Fibroblast of skin of left quadriceps (primary cell): Measurements from ENCODE around the gene NPM3.

ENCODE experiments used
- DNase-seq, 2 experiments: peaks; one replicate each; pipeline ENCODE4 v3.0.0-alpha.2; 2013; ENCODE audit warnings: low read depth in 2 of 2

The NPM3 gene

DNA sequence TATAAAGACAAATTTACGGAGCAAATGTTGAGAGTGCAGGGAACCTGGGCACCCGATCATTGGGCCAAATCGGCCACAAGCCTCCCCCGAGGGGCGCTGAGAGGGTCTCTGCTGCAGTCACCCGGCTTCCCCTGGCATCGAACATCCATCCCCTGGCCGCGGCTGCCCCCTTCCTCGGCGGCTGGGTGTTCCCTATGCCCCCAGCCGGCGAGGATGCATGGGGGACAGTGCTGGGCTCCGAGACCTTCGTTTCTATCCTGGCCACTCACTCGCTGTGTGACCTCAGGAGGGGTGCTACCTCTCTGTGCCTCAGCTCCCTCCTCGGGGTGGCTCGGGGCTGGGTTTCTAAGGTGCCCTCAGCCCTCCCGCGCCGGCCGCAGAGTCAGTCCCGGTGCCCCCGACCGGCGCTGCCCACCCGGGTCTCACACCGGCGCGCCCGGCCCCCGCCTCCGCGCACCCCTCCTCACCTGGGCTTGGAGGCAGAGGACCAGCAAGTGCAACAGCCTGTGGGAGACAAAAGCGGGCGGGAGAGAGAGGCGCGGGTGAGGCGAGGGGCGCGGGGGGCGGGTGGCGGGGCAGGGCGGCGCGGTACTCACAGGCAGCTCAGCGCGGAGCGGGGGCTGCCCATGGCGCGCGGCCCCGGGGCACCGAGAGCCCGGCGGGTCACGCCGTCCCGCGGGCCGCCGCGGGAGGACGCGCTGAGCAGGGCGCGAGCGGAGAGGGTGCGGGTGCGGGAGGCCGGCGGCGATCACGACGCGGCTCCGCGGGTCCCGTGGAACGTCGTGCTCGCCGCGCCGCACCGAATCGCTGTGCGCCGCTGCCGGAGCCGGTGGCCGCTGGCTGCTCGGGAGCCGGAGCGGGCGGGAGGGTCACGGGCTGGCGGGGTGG lies 7.7 kb downstream of the NPM3 start, which contains the start of gene FGF8:
Gene FGF8 (minus strand): TSS at position 842 of the 888 bp plus-strand sequence. CDS start 214 bp downstream, at position 628.
- DNase-seq = no peak

DNA sequence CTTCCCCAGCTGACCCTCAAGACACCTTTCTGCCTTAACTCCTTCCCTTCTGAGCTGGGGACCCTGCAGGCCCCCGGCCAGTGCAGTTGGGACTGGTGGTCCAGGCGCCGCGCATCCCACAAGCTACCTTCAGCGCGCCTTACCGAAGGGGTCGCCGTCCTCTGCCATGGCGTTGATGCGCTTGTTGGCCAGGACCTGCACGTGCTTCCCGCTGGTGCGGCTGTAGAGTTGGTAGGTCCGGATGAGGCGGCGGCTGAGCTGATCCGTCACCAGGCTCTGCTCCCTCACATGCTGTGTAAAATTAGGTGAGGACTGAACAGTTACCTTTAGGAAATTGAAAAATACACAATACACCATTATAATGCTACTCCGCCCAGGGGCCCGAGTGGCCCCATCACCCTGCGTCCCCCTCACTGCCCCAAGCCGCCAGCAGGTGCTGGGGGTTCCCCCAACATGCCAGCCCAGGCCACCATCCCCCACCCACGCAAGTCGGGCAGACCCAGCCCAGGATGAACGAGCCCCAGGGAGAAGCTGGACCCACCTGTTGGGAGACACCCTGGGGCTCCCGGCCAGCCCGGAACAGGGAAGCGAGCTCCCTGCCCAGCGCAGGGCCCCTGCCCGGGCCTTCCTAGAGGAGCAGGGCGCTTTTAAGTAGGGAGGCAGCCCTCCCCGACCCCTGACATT lies 8.5 kb downstream of the NPM3 start:
- no peak for DNase-seq

DNA sequence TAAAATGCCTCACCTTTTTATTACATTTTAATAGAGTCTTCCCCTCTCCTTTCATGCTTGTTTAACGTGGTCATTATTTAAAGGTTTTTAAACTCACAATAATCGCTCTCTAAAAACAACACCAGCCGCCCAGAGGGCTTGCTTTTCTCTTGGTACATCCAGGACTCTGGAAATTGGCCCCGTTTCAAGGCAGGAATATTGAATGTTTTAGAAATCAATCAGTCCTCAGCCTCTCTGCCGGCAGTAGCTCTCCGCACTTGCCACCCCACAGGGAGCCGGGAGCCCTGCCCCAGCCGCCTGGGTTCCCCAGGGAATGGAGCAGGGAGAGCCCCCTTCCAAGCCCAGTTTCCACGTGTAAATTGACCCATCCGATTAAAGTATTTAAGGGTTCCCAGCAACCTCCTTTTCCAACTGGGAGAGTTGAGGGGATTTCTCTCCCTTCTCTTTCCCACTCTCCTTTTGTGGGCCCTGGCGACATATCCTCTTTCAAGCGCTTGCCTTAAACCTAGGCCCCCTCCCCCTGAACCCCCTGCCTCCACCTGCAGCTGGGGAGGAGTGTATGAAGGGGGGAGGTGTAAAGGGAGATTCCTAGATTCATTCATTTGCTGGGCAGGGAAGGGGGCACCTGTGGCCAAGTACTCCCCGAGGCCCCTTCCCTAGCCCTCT lies 9.2 kb downstream of the NPM3 start:
- DNase-seq = no peak

DNA sequence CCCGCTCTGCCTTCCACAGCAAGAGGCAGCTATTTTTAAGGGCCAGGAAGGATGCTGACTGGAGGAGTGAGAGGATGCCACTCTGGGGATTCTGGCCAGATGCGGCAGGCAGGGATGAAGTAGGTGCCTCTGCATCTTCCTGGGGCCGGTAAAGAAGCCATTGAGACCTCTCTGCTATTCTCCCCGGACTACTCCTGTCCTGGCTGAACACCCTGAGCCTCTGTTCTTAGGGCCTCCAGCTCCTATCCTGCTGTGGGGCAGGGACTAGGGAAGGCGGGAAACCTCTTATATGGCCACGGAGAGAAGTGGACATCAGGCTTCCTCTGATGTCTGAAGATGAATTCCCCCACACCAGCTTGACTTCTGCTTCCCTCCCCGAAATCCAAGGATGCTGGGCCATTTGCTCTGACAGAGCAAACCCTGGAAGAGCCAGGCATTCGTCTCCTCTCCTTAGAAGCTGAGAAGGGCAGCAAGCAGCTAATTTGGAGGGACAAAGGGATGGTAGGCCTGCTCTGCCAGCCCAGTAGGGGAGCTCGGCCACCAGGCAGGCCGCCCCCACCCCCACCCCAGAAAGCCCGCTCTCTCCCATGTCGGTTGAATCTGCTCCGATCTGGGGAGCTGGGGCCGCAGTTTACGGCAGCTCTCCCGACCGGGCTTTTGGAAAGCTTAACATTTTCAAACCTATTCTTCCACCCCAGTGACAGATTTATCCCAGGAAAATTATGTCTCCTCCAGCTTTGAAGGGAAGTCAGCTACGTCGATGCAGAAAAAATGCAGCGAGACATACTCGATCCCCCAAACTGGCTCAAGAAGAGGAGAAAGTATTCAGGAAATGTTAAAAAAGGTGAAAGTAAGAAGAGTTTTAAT lies 10.1 kb downstream of the NPM3 start:
- no peak for DNase-seq

DNA sequence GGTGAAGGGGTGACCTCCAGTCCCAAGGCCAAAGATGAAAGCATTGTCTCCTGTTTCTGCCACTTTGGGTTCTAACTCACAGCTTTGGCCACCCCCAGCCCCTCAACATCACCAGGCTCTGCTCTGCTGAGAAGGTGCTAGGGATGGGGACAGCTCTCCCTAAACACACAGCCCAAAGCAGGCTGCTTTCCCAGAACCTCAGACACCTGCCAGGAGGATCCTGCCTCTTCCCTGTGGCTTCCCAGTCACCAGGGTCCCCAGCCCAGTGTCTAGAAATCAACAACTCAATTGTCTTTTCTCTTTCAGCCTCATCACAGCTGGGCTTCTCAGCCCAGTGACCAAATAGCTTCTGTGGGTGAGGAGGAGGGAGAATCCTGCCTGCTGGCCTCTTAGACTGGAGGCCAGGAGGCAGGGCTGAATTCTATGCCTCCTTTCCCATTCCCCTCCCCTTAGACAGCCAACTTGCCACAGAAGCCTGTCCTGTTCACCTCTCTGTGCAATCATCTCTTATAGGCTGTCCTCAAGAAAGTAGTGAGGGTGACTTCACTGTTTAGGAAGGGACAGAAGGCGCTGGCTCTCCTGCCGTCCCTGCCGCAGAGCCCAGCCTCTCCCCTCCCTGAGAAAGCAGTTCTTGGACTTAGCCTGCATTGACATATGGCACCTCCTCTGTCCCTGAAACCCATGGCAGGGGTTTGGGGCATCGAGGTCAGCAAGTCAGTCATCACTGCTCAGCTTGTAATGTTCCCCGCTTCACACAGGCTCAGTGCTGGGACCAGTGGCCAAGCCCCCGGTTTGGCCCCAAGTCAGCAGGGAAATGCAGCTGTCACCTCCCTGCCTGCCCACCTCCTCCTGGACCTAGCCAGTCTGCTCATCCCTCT lies 11.0 kb downstream of the NPM3 start:
- no peak for DNase-seq

DNA sequence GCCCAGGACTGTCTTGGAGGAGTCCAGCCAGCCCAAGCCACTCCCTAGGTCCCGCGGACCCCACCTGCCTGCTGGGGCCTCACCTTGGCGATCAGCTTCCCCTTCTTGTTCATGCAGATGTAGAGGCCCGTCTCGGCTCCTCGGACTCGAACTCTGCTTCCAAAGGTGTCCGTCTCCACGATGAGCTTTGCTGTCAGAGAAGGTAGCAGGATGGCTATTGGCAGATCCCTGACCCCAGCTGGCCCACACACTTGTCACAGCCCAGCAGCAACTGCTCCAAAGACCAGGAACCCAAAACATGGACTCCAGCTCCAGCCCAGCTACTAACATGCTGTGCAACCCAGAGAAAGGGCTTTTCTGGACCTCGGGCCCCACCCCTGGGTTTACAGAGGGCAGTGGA lies 11.9 kb downstream of the NPM3 start:
- no peak for DNase-seq

DNA sequence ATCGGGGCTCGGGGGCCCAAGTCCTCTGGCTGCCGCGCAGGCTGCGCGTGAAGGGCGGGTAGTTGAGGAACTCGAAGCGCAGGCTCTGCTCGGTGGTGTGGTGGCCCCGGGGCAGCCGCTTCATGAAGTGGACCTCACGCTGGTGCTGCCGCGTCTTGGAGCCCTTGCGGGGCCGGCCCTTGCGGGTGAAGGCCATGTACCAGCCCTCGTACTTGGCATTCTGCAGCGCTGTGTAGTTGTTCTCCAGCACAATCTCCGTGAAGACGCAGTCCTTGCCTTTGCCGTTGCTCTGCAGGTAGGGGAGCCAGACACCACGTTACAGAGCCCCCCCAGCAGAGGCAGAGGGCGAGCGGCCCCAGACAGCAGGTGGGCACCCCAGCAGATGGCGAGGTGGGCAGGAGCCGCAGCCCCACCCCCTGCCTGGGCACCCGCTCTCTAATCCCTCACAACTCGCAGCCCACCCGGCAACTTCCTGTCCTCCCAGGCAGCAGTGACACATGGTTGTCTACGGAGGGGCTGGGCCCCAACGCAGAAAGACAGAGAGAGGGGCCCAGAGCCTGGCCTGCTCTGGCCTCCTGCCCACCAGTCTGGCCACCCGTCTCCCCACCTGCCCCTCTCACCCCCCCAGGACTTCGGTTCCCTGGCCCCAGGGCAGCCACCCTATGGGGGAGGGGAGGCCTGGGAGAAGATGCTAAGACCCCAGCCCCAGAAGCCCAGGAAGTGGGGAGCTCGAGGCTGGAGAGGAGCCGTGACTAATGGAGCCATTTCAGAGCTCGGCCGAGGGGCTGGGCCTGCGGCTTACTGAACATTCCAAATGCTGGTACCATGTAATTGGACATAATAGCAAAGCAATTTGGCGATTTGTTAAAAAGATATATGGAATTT lies 12.7 kb downstream of the NPM3 start:
- DNase-seq = no peak

DNA sequence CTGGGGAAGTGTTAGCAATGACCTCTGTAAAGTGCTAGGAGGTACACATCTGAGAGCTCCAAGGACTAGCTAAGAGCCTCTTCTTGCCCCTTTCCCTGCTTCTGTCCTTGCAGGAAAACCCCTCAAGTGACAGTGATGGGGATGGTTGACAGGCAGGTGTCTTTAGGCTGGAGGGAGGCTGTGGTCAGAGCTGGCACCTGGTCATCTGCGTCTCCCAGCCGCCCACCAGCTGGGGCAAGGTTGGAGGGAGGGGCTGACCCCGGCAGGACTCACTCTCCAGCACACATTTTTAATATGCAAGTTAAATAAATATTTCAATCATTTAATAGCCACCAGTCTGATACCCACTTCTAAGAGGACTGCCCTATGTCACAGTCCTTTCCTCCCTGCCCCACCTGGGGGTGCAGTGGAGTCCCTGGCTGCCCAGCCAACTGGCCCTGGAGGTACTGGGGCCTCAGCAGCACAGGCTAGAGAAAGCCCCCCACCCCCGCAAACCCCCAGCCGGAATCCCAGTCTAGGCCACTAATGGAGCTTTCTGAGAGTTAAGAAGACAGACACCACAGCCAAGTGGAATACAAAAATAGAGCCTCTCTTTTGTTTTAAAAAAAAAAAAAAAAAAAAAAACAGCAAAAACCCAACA lies 13.6 kb downstream of the NPM3 start:
- no peak for DNase-seq

DNA sequence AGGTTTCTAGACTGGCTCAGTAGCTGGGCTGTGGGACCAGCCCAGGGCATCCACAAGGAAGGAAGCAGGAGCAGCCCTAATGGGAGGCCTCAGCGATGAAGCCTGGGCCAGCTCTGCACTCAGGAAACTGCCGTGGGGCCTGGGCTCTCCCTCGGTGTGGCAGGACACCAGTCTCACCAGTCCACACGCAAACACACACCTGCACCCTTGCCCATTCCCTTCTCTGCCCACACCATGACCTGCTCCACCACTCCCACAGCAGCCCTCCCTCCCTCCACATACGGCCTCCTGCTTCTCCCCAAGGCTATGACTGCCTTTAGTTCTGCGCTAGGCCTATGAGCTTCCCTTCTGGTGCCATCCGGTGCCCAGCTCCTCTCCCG lies 14.5 kb downstream of the NPM3 start:
- DNase-seq = no peak

DNA sequence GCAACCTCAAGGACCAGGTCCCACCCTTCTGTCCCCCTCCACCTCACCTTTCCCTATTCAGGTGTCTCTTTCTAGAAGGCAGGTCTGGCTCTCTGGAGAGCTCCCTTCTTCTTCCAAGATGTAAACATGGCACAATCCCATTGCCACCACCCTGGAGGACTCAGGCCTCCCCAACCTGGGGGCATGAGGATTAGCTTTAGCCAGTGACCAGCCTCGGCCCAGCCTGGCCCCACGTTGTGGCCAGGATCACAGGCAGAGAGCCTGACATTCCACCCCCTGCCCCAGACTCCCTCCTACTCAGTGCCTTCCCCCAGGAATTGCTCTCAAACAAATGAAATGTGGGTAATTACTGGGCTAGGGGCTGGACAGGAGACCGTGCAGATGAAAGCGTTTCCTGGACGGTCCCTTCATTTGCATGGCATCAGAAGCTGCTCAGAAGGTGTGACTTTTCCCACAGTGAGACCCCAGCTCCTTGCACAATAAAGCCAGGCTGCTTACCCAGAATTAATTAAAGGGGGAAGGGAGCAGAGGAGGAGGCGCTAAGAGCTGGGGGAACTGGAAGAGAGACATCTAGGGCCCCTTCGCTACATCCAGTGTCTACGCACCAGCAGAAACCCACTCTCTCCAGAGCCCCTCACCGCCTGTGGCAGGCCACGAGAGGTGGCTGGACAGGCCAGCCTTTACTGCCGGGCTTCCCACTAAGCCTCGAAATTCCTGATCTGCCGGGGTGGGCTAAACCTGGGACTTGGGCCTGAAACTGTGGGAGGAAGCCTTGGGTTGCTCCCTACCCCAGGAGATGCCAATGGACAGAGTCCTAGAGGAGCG lies 15.1 kb downstream of the NPM3 start:
- no peak for DNase-seq

DNA sequence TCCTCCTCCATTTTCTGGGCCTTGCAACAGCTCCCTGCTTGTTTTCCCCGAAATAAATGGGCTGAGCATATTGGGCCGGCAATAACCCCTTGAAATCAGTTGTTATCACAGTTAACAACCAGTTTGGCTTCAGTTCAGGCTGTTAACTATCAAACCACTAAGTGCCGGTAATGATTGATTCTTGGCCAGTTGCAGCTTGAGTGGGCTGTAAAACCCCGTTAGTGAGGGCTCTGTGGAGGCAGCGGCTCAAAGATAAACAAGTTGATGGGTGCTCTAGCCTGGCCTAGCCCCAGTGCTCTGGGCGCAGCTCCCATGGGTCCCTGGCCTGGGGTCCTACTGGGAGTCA lies 15.7 kb downstream of the NPM3 start:
- no peak for DNase-seq

DNA sequence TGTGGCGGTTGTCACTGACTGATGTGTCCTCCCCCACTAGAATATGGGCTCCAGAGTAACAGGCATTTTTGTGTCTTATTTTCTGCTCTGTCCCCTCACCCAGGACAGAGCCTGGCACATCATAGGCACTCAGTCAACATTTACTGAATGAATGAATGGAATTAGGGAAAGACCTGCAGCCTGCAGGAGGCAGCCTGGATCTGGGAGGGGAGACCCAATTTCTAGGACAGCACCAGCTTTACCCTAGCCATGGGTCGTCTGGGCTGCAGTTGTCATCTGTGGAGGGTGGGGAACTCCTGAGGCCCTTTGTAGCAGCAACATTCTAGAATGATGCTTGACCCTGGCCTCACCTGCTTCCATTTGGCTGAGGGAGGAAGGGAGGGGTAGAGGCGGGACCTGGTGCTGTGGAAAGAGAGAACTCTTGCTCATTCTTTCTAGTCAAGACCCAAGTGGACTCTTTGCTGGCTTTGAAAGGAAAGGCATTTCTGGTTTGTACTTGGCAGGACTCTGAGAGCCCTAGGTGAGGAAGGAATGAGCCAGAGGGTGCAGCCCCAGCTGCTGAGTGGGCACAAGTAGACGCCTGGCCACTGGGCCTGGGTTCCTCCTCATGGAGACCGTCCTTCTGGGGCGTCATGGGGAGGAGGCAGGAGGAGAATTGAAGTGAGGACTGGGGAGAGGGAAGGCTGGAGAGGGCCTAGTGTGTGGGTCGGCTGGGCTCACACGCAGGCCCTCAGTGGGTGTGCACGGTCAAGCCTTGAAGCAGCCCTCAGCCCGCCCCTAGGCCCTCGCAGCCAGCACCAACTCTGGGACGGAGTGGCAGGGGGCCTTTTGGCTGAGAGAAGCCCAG lies 16.3 kb downstream of the NPM3 start:
- no peak for DNase-seq

DNA sequence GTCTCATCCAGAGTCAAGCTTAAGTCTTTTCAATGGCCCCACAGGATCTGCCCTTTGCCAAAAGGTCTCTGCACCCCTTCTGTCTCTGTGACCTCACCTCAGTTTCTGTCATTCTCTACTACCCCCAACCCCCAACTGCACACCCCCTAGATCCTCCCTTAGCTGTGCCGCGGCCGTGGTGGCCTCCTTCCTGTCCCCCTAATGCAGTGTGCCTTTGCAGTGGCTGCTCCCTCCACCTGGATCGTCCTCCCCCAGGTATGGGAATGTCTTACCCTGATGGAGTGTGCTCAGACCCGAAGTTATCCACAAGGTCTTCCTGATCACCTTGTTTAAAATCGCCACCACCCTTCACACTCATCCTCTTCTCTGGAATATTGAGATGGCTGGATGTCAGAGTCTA lies 16.9 kb downstream of the NPM3 start:
- DNase-seq = no peak

DNA sequence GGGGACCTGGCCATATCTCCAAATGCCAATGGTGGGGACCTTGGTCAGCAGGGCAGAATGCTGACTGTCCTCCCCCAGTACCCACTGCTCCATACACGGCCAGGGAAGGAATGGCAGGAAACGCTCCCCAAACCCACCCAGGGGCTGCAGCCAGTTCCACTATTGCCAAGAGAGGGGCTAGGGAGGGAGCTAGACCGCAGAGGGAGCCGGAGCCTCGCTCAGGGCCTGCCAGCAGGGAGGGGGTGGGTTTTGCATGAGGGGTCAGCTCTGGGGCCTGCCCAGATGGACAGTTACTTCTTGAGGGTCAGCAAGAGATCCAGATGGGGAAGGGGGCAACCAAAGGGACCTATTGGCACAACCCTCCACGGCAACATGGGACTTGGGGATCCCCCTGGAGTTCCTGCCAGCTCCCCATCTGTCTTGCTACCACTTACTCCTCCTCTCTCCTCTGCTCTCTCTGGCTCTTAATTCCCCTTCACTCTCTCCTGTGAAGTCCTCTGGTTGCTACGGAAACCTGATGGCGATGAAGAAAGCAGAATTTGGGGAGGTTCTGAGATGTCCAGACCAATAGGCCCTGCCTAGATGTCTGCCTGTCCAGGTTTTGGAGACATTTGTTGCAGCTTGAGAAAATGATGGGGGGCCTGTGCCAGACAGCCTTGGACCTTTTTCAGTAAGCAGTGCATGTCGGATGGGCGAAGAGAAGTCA lies 20.0 kb downstream of the NPM3 start:
- DNase-seq = no peak

DNA sequence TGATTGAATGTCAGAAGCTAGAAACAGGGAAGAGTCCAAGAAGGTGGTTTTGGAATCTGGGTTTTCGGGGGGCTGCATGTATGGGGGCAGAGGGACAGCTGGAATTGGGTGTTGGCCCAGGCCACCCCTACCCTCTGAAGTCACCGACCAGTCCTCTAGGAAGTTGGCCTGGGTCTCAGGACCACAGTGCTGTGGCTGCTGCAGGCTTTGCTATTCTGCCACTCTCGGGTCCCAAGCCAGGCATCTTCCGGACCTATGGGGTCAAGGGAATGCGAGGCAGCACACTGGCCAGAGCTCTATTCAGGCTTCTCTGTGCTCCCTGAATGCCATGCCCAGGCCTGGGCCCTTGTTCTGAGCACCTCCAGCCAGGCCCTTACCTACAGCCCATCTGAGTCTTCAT lies 20.5 kb downstream of the NPM3 start:
- DNase-seq = no peak

DNA sequence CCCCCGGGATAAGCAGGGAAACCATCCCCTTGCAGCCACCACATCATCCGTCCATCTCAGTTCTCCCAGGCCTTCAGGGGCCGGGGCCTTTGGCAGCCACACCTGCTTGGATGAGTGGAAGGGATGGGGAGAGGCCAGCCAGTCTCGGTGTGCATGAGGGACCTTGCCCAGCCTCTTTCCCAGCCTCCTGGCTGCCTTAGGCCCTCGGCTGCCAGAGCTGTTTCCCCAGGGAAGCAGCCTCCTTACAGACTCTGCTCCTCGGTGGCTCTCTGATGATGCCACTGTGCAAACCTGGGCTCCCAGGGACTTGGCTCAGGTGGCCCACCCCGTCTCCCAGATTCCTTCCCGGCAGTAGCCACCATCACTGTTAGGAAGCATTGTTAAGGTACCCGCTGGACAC lies 22.0 kb downstream of the NPM3 start:
- DNase-seq = no peak

DNA sequence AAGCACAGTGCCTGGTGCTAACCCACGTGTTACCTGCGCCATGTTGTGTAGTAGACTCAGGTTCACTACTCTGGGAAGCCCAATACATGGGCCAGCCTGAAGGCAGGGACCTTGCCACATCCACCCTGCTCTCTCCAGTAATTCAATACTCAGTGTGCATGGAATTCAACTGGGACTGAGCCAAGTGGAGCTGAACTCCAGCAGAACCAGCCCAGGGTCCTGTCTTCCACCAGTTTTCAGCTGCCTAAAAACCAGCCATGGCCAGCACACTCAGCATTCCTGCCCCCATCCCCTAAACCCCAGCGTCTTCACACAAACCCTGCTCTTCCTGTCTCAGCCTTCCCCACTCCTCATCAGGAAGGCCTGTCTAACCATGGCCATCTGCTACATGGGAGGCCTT lies 22.7 kb downstream of the NPM3 start:
- no peak for DNase-seq
